Measurements from ENCODE around the gene UNK. TPM values are rescaled to one million over a fixed set of nuclear protein-coding genes. Genes with fewer than 3 reads are reported as not detected.

The UNK gene
- total RNA-seq, 1 experiment from 2014 or later = 32.1 TPM

- POLR2A ChIA-PET = interaction anchor here (0.6 to 1.3 kb wide), 2 partner anchors 10 to 29 kb away, joined by 3 to 6 read pairs; partner anchors contain the start of gene UNC13D
- DNase-seq (ENCODE audit: low read depth, low spot score) (no peak), ATAC-seq (no peak)
- no peaks in the 10 kb centered on the region for H3K4me1 ChIP-seq (ENCODE audit: control insufficient read depth, insufficient read depth, low read length)
- no peak for TF ChIP-seq TCF7L2 (IDR thresholded peaks at IDR 0.05; ENCODE audit: low read depth, low read length)
- TF ChIP-seq CTCF (IDR thresholded peaks at IDR 0.05) = no peak
- TF ChIP-seq REST (IDR thresholded peaks at IDR 0.05; ENCODE audit: insufficient read depth in 1 of 2, low read depth in 2 of 2, low read length in 1 of 2) = no peak
- no peak for TF ChIP-seq POLR2AphosphoS5 (IDR thresholded peaks at IDR 0.05; ENCODE audit: low read depth, low read length)
- no peak for TF ChIP-seq SIN3A (IDR thresholded peaks at IDR 0.05; ENCODE audit: borderline replicate concordance, insufficient read depth, low read depth, low read length)
- H3K27me3 ChIP-seq (ENCODE audit: control insufficient read depth, insufficient read depth, low read length) = no peaks in the 10 kb centered on the region
- intact Hi-C loops (cut with micrococcal nuclease; ENCODE audit: unreplicated experiment) (no loop called here), in situ Hi-C loops (cut with HindIII; ENCODE audit: low pct_unique_long_range_greater_than_20kb, low sequenced_read_pairs) (no loop called here)
- CTCF ChIA-PET = no interaction called here
- H3K4me3 ChIP-seq (ENCODE audit: low read depth in 2 of 2, low read length in 2 of 2) = no peak overlapping the region
- H3K27ac ChIP-seq (ENCODE audit: low read length) = no peak overlapping the region
- no TSS peak for BruUV-seq (replicated peaks)
- no peaks in the 10 kb centered on the region for H3K9me3 ChIP-seq (ENCODE audit: control insufficient read depth, insufficient read depth, low read depth, low read length)
- no peaks in the 10 kb centered on the region for H3K36me3 ChIP-seq (ENCODE audit: control insufficient read depth, insufficient read depth, low read length)
Measured at GRCh38 chr17:75815399-75815798, 30.8 kb downstream of the UNK start.

- no TSS peak for BruUV-seq (replicated peaks)
- no peaks in the 10 kb centered on the region for H3K36me3 ChIP-seq (ENCODE audit: control insufficient read depth, insufficient read depth, low read length)
- ATAC-seq (no peak), DNase-seq (ENCODE audit: low read depth, low spot score) (no peak)
- H3K4me3 ChIP-seq (ENCODE audit: low read depth in 2 of 2, low read length in 2 of 2) = no peak overlapping the region
- TF ChIP-seq POLR2AphosphoS5 (IDR thresholded peaks at IDR 0.05; ENCODE audit: low read depth, low read length) = no peak
- no peaks in the 10 kb centered on the region for H3K27me3 ChIP-seq (ENCODE audit: control insufficient read depth, insufficient read depth, low read length)
- no peaks in the 10 kb centered on the region for H3K9me3 ChIP-seq (ENCODE audit: control insufficient read depth, insufficient read depth, low read depth, low read length)
- in situ Hi-C loops (cut with HindIII; ENCODE audit: low pct_unique_long_range_greater_than_20kb, low sequenced_read_pairs) (no loop called here), intact Hi-C loops (cut with micrococcal nuclease; ENCODE audit: unreplicated experiment) (no loop called here)
- H3K27ac ChIP-seq (ENCODE audit: low read length) = no peak overlapping the region
- CTCF ChIA-PET = no interaction called here
- POLR2A ChIA-PET = no interaction called here
- no peaks in the 10 kb centered on the region for H3K4me1 ChIP-seq (ENCODE audit: control insufficient read depth, insufficient read depth, low read length)
Measured at GRCh38 chr17:75816693-75817092, 32.1 kb downstream of the UNK start.

GRCh38 chr17:75817571-75817970 lies 33.0 kb downstream of the UNK start:
- no peak for TF ChIP-seq POLR2AphosphoS5 (IDR thresholded peaks at IDR 0.05; ENCODE audit: low read depth, low read length)
- no peak for TF ChIP-seq REST (IDR thresholded peaks at IDR 0.05; ENCODE audit: insufficient read depth in 1 of 2, low read depth in 2 of 2, low read length in 1 of 2)
- TF ChIP-seq CTCF (IDR thresholded peaks at IDR 0.05) = no peak
- no peak for TF ChIP-seq SIN3A (IDR thresholded peaks at IDR 0.05; ENCODE audit: borderline replicate concordance, insufficient read depth, low read depth, low read length)
- no peak for TF ChIP-seq TCF7L2 (IDR thresholded peaks at IDR 0.05; ENCODE audit: low read depth, low read length)
- Histone ChIP-seq H3K36me3 (ENCODE audit: control insufficient read depth, insufficient read depth, low read length) (no peaks in the 10 kb centered on the region), H3K4me3 (ENCODE audit: low read depth in 2 of 2, low read length in 2 of 2) (no peak overlapping the region), H3K4me1 (ENCODE audit: control insufficient read depth, insufficient read depth, low read length) (no peaks in the 10 kb centered on the region), H3K27me3 (ENCODE audit: control insufficient read depth, insufficient read depth, low read length) (no peaks in the 10 kb centered on the region), H3K9me3 (ENCODE audit: control insufficient read depth, insufficient read depth, low read depth, low read length) (no peaks in the 10 kb centered on the region), H3K27ac (ENCODE audit: low read length) (no peak overlapping the region)
- intact Hi-C loops (cut with micrococcal nuclease; ENCODE audit: unreplicated experiment) = no loop called here
- ChIA-PET POLR2A (no interaction called here), CTCF (no interaction called here)
- DNase-seq (ENCODE audit: low read depth, low spot score) (no peak), ATAC-seq (no peak)
- no TSS peak for BruUV-seq (replicated peaks)
- in situ Hi-C loops (cut with HindIII; ENCODE audit: low pct_unique_long_range_greater_than_20kb, low sequenced_read_pairs) = no loop called here

All from Panc1 (cell line).